Hepatocyte (in vitro differentiated cells): ENCODE results near the gene FERMT2.

Experiments
- EZH2 ChIP-seq: fragments of 200-600 bp; sonication (generic); IDR thresholded peaks from 2 replicates; pipeline ENCODE4 v1.6.1; 2016; ENCODE audit warnings: antibody characterized with exemption, mild to moderate bottlenecking, borderline replicate concordance
- EZH2phosphoT487 ChIP-seq: fragments of 200-600 bp; sonication (generic); IDR thresholded peaks from one replicate; pipeline ENCODE4 v1.6.1; 2018; ENCODE audit warnings: antibody characterized with exemption, mild to moderate bottlenecking, low read depth, moderate library complexity; ENCODE audit not compliant: unreplicated experiment, severe bottlenecking
- TF ChIP-seq, protein P1 (sequence below): fragments of 200-600 bp; sonication (generic); IDR thresholded peaks from 2 replicates; pipeline ENCODE4 v1.5.1; 2016; ENCODE audit warnings: antibody characterized with exemption, mild to moderate bottlenecking; ENCODE audit not compliant: poor library complexity

GRCh38 chr14:52878946-52879345, 71.9 kb downstream of the FERMT2 start:
- TF ChIP-seq, protein P1, sequence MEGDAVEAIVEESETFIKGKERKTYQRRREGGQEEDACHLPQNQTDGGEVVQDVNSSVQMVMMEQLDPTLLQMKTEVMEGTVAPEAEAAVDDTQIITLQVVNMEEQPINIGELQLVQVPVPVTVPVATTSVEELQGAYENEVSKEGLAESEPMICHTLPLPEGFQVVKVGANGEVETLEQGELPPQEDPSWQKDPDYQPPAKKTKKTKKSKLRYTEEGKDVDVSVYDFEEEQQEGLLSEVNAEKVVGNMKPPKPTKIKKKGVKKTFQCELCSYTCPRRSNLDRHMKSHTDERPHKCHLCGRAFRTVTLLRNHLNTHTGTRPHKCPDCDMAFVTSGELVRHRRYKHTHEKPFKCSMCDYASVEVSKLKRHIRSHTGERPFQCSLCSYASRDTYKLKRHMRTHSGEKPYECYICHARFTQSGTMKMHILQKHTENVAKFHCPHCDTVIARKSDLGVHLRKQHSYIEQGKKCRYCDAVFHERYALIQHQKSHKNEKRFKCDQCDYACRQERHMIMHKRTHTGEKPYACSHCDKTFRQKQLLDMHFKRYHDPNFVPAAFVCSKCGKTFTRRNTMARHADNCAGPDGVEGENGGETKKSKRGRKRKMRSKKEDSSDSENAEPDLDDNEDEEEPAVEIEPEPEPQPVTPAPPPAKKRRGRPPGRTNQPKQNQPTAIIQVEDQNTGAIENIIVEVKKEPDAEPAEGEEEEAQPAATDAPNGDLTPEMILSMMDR: no peak
- TF ChIP-seq EZH2 (no peak), EZH2phosphoT487 (no peak)
